ENCODE results near the gene PCCB. TPM values are rescaled to one million over a fixed set of nuclear protein-coding genes. Genes with fewer than 3 reads are reported as not detected.

Gene PCCB
- total RNA-seq, 2 donors from 2014 or later, result 14.5 to 26.4 TPM

GRCh38 chr3:136327671-136328070 is 77.5 kb downstream of the PCCB start:
- intact Hi-C loops (cut with DNase I), result no loop called here
- Histone ChIP-seq H3K9me3 (no peaks in the 10 kb centered on the region), H3K4me1 (peaks cover 2% of the 10 kb centered on the region), H3K27ac (no peak overlapping the region), H3K36me3 (replicated peaks in 1 of 2; ENCODE audit: insufficient read depth in 1 of 2, low read depth in 2 of 2) (peaks cover 0 to 15% of the 10 kb centered on the region in 2 donors), H3K27me3 (no peaks in the 10 kb centered on the region), H3K4me3 (no peak overlapping the region)
- 98 to 100% methylated on average over 5 of the region's 5 CpGs for WGBS, 2 donors
- TF ChIP-seq POLR2A (IDR thresholded peaks at IDR 0.05) (no peak), CTCF (IDR thresholded peaks at IDR 0.05) (no peak)
- DNase-seq, result no peak
- no peak for ATAC-seq

GRCh38 chr3:136329593-136329992 is 79.5 kb downstream of the PCCB start:
- 52 to 57% methylated on average over 5 of the region's 5 CpGs for WGBS, 2 donors

GRCh38 chr3:136330900-136331299 is 80.8 kb downstream of the PCCB start:
- Histone ChIP-seq H3K36me3 (replicated peaks in 1 of 2; ENCODE audit: insufficient read depth in 1 of 2, low read depth in 2 of 2) (peaks cover 0 to 22% of the 10 kb centered on the region in 2 donors), H3K9me3 (no peaks in the 10 kb centered on the region), H3K27ac (no peak overlapping the region), H3K4me3 (no peak overlapping the region), H3K27me3 (no peaks in the 10 kb centered on the region), H3K4me1 (peaks cover 8% of the 10 kb centered on the region)
- TF ChIP-seq CTCF (IDR thresholded peaks at IDR 0.05), result no peak
- no peak for TF ChIP-seq POLR2A (IDR thresholded peaks at IDR 0.05)
- intact Hi-C loops (cut with DNase I), result no loop called here
- DNase-seq (no peak), ATAC-seq (no peak)
- 77 to 83% methylated on average over 5 of the region's 5 CpGs for WGBS, 2 donors

More at GRCh38 chr3:136329593-136329992, 79.5 kb downstream of the PCCB start:
- Histone ChIP-seq H3K27me3 (no peaks in the 10 kb centered on the region), H3K4me3 (no peak overlapping the region), H3K9me3 (no peaks in the 10 kb centered on the region), H3K27ac (no peak overlapping the region), H3K36me3 (replicated peaks in 1 of 2; ENCODE audit: insufficient read depth in 1 of 2, low read depth in 2 of 2) (peaks cover 0 to 15% of the 10 kb centered on the region in 2 donors), H3K4me1 (peaks cover 8% of the 10 kb centered on the region)
- TF ChIP-seq POLR2A (IDR thresholded peaks at IDR 0.05) (no peak), CTCF (IDR thresholded peaks at IDR 0.05) (no peak)
- DNase-seq, result no peak
- no peak for ATAC-seq
- intact Hi-C loops (cut with DNase I), result no loop called here

- ATAC-seq (no peak), DNase-seq (no peak)
- Histone ChIP-seq H3K9me3 (no peaks in the 10 kb centered on the region), H3K27me3 (no peaks in the 10 kb centered on the region), H3K36me3 (replicated peaks in 1 of 2; ENCODE audit: insufficient read depth in 1 of 2, low read depth in 2 of 2) (peaks cover 0 to 19% of the 10 kb centered on the region in 2 donors), H3K4me1 (peaks cover 8% of the 10 kb centered on the region), H3K4me3 (no peak overlapping the region), H3K27ac (no peak overlapping the region)
- intact Hi-C loops (cut with DNase I), result no loop called here
- WGBS, 2 donors, result 73 to 80% methylated on average over 1 of the region's 1 CpG
- TF ChIP-seq POLR2A (IDR thresholded peaks at IDR 0.05), result no peak
- no peak for TF ChIP-seq CTCF (IDR thresholded peaks at IDR 0.05)
These were observed 82.2 kb downstream of the PCCB start for GRCh38 chr3:136332302-136332701.

- Histone ChIP-seq H3K9me3 (no peaks in the 10 kb centered on the region), H3K27ac (no peak overlapping the region), H3K36me3 (replicated peaks in 1 of 2; ENCODE audit: insufficient read depth in 1 of 2, low read depth in 2 of 2) (peaks cover 0 to 17% of the 10 kb centered on the region in 2 donors), H3K27me3 (no peaks in the 10 kb centered on the region), H3K4me1 (peaks cover 8% of the 10 kb centered on the region), H3K4me3 (no peak overlapping the region)
- ATAC-seq (peak; percentile 27), DNase-seq (no peak)
- intact Hi-C loops (cut with DNase I), result no loop called here
- TF ChIP-seq POLR2A (IDR thresholded peaks at IDR 0.05) (no peak), CTCF (IDR thresholded peaks at IDR 0.05) (no peak)
These were observed 82.6 kb downstream of the PCCB start for GRCh38 chr3:136332776-136333175.

Measured in body of pancreas (tissue), 4 donors.